ENCODE measurements around the gene STK10.

STK10 gene

GRCh38 chr5:172110921-172111851 lies 76.8 kb downstream of the STK10 start:
- Mint-ChIP-seq H3K9me3 (no peaks in the 10 kb centered on the region), H3K36me3 (ENCODE audit: low read depth) (peaks cover 70% of the 10 kb centered on the region), H3K27me3 (no peaks in the 10 kb centered on the region), H3K27ac (peak overlapping the region; percentile 81), H3K4me1 (ENCODE audit: low read depth) (peaks cover 78% of the 10 kb centered on the region), H3K4me3 (peak overlapping the region; percentile 58)
- intact Hi-C loops (cut with micrococcal nuclease): loop anchor here (5.0 kb wide), 1 partner anchor 41 kb away; no protein-coding TSS in a partner anchor

GRCh38 chr5:172110260-172110815 lies 77.7 kb downstream of the STK10 start:
- H3K9me3 Mint-ChIP-seq: no peaks in the 10 kb centered on the region
- H3K4me1 Mint-ChIP-seq (ENCODE audit: low read depth): peaks cover 71% of the 10 kb centered on the region
- intact Hi-C loops (cut with micrococcal nuclease): loop anchor here (5.0 kb wide), 1 partner anchor 42 kb away; no protein-coding TSS in a partner anchor
- H3K4me3 Mint-ChIP-seq: no peak overlapping the region
- H3K36me3 Mint-ChIP-seq (ENCODE audit: low read depth): peaks cover 70% of the 10 kb centered on the region
- H3K27ac Mint-ChIP-seq: peak overlapping the region; percentile 81
- H3K27me3 Mint-ChIP-seq: no peaks in the 10 kb centered on the region

GRCh38 chr5:172109749-172110148 lies 78.3 kb downstream of the STK10 start:
- no peak overlapping the region for H3K4me3 Mint-ChIP-seq
- H3K27ac Mint-ChIP-seq: peak overlapping the region; percentile 81
- intact Hi-C loops (cut with micrococcal nuclease): loop anchor here (5.0 kb wide), 1 partner anchor 43 kb away; no protein-coding TSS in a partner anchor
- no peaks in the 10 kb centered on the region for H3K9me3 Mint-ChIP-seq
- no peaks in the 10 kb centered on the region for H3K27me3 Mint-ChIP-seq
- H3K36me3 Mint-ChIP-seq (ENCODE audit: low read depth): peaks cover 73% of the 10 kb centered on the region
- H3K4me1 Mint-ChIP-seq (ENCODE audit: low read depth): peaks cover 71% of the 10 kb centered on the region

- H3K9me3 Mint-ChIP-seq: no peaks in the 10 kb centered on the region
- H3K27ac Mint-ChIP-seq: no peak overlapping the region
- H3K4me3 Mint-ChIP-seq: no peak overlapping the region
- intact Hi-C loops (cut with micrococcal nuclease): loop anchor here (1.0 kb wide), 2 partner anchors 81 to 186 kb away; partner anchors contain the start of gene STK10
- peaks cover 68% of the 10 kb centered on the region for H3K4me1 Mint-ChIP-seq (ENCODE audit: low read depth)
- H3K36me3 Mint-ChIP-seq (ENCODE audit: low read depth): peaks cover 75% of the 10 kb centered on the region
- H3K27me3 Mint-ChIP-seq: no peaks in the 10 kb centered on the region
Observed at GRCh38 chr5:172107571-172107970, 80.5 kb downstream of the STK10 start.

GRCh38 chr5:172106511-172107356 lies 81.3 kb downstream of the STK10 start:
- H3K27me3 Mint-ChIP-seq: no peaks in the 10 kb centered on the region
- no peak overlapping the region for H3K4me3 Mint-ChIP-seq
- H3K4me1 Mint-ChIP-seq (ENCODE audit: low read depth): peaks cover 72% of the 10 kb centered on the region
- no peaks in the 10 kb centered on the region for H3K9me3 Mint-ChIP-seq
- H3K27ac Mint-ChIP-seq: no peak overlapping the region
- intact Hi-C loops (cut with micrococcal nuclease): loop anchor here (1.0 kb wide), 2 partner anchors 82 to 187 kb away; partner anchors contain the start of gene STK10
- peaks cover 81% of the 10 kb centered on the region for H3K36me3 Mint-ChIP-seq (ENCODE audit: low read depth)

- Mint-ChIP-seq H3K27ac (no peak overlapping the region), H3K9me3 (no peaks in the 10 kb centered on the region), H3K4me3 (no peak overlapping the region), H3K27me3 (no peaks in the 10 kb centered on the region), H3K4me1 (ENCODE audit: low read depth) (peaks cover 65% of the 10 kb centered on the region), H3K36me3 (ENCODE audit: low read depth) (peaks cover 88% of the 10 kb centered on the region)
- intact Hi-C loops (cut with micrococcal nuclease): no loop called here
Observed at GRCh38 chr5:172105811-172106210, 82.2 kb downstream of the STK10 start.

- H3K4me3 Mint-ChIP-seq: no peak overlapping the region
- intact Hi-C loops (cut with micrococcal nuclease): no loop called here
- no peaks in the 10 kb centered on the region for H3K27me3 Mint-ChIP-seq
- H3K27ac Mint-ChIP-seq: no peak overlapping the region
- peaks cover 88% of the 10 kb centered on the region for H3K36me3 Mint-ChIP-seq (ENCODE audit: low read depth)
- H3K9me3 Mint-ChIP-seq: no peaks in the 10 kb centered on the region
- peaks cover 57% of the 10 kb centered on the region for H3K4me1 Mint-ChIP-seq (ENCODE audit: low read depth)
Observed at GRCh38 chr5:172104801-172105701, 83.0 kb downstream of the STK10 start.

- intact Hi-C loops (cut with micrococcal nuclease): no loop called here
Observed at GRCh38 chr5:172104021-172104420, 84.0 kb downstream of the STK10 start.

GRCh38 chr5:172102913-172103626 lies 85.0 kb downstream of the STK10 start:
- Mint-ChIP-seq H3K9me3 (no peaks in the 10 kb centered on the region), H3K36me3 (ENCODE audit: low read depth) (peaks cover 96% of the 10 kb centered on the region), H3K27ac (no peak overlapping the region), H3K4me3 (no peak overlapping the region), H3K4me1 (ENCODE audit: low read depth) (peaks cover 51% of the 10 kb centered on the region), H3K27me3 (no peaks in the 10 kb centered on the region)
- intact Hi-C loops (cut with micrococcal nuclease): no loop called here

More at GRCh38 chr5:172104021-172104420, 84.0 kb downstream of the STK10 start:
- Mint-ChIP-seq H3K4me3 (no peak overlapping the region), H3K4me1 (ENCODE audit: low read depth) (peaks cover 49% of the 10 kb centered on the region), H3K27me3 (no peaks in the 10 kb centered on the region), H3K27ac (no peak overlapping the region), H3K36me3 (ENCODE audit: low read depth) (peaks cover 88% of the 10 kb centered on the region), H3K9me3 (no peaks in the 10 kb centered on the region)

GRCh38 chr5:172102218-172102870 lies 85.7 kb downstream of the STK10 start:
- intact Hi-C loops (cut with micrococcal nuclease): no loop called here
- H3K27me3 Mint-ChIP-seq: no peaks in the 10 kb centered on the region

GRCh38 chr5:172101547-172102217 lies 86.3 kb downstream of the STK10 start:
- Mint-ChIP-seq H3K4me1 (ENCODE audit: low read depth) (peaks cover 42% of the 10 kb centered on the region), H3K36me3 (ENCODE audit: low read depth) (peaks cover 100% of the 10 kb centered on the region), H3K9me3 (no peaks in the 10 kb centered on the region), H3K27me3 (no peaks in the 10 kb centered on the region), H3K27ac (peak overlapping the region; percentile 5), H3K4me3 (no peak overlapping the region)
- intact Hi-C loops (cut with micrococcal nuclease): no loop called here

More at GRCh38 chr5:172102218-172102870, 85.7 kb downstream of the STK10 start:
- Mint-ChIP-seq H3K27ac (no peak overlapping the region), H3K36me3 (ENCODE audit: low read depth) (peaks cover 100% of the 10 kb centered on the region), H3K4me1 (ENCODE audit: low read depth) (peaks cover 48% of the 10 kb centered on the region), H3K9me3 (no peaks in the 10 kb centered on the region), H3K4me3 (no peak overlapping the region)
